Left ventricle myocardium inferior (tissue), 1 donor: ENCODE measurements around the gene FNDC4. TPM values are rescaled to one million over a fixed set of nuclear protein-coding genes. Genes with fewer than 3 reads are reported as not detected.

Source experiments
- DNase-seq: peaks from one replicate; pipeline ENCODE4 v3.0.0-alpha.2; 2020
- H3K27ac ChIP-seq: fragments of 200-600 bp; replicated peaks from 2 replicates; pipeline ENCODE4 v1.8.0; 2021
- H3K27me3 ChIP-seq: fragments of 200-600 bp; 2 replicates; pipeline ENCODE4 v1.8.0; 2021; ENCODE audit warnings: low read depth
- H3K36me3 ChIP-seq: fragments of 200-600 bp; 2 replicates; pipeline ENCODE4 v1.8.0; 2021
- H3K4me1 ChIP-seq: fragments of 200-600 bp; 2 replicates; pipeline ENCODE4 v1.8.0; 2021
- H3K4me3 ChIP-seq: fragments of 200-600 bp; 2 replicates; pipeline ENCODE4 v1.8.0; 2021; ENCODE audit warnings: mild to moderate bottlenecking, moderate library complexity
- H3K9me3 ChIP-seq: fragments of 200-600 bp; replicated peaks from 2 replicates; pipeline ENCODE4 v1.8.0; 2021
- intact Hi-C: fragments of 100-400 bp; cut with micrococcal nuclease; formaldehyde crosslinking; loops from one replicate; pipeline ENCODE4 v1.11.0; 2022
- total RNA-seq: library from RNA; stranded (reverse); fragmentation: NEBNext Ultra II Directional; extraction: Animal tissue kit (Norgen Biotek cat#: 25700); gene quantifications from one replicate; pipeline ENCODE4 v1.2.1, GENCODE V29; 2021
- TF ChIP-seq, protein P1 (sequence below): fragments of 200-600 bp; IDR thresholded peaks from 2 replicates; pipeline ENCODE4 v1.8.0; 2021; ENCODE audit warnings: antibody characterized with exemption, mild to moderate bottlenecking, borderline replicate concordance
- donor health status: DM: no; HTN: yes; CAD: no; lungs with severe emphysema.

Gene FNDC4
- total RNA-seq, 1 donor from 2014 or later, result 1.7 TPM

DNA sequence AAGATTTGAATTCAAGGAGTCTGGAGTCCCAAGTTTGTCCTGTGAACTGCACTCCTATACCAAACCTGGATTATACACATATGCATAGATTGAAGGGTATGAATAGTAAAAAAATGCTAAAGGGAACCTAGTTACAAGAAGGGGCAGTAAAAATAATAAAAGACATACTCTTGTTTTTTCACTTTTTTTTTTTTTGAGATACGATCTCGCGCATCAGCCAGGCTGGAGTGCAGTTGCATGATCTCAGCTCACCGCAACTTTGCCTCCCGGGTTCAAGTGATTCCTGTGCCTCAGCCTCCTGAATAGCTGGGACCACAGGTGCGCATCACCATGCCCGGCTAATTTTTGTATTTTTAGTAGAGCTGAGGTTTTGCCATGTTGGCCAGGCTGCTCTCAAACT is 30.6 kb downstream of the FNDC4 start:
- intact Hi-C loops, result no loop called here
- Histone ChIP-seq H3K4me1 (no peaks in the 10 kb centered on the region), H3K36me3 (peaks cover 42% of the 10 kb centered on the region), H3K9me3 (no peaks in the 10 kb centered on the region), H3K27ac (no peak overlapping the region), H3K4me3 (no peak overlapping the region), H3K27me3 (no peaks in the 10 kb centered on the region)
- TF ChIP-seq, protein P1, sequence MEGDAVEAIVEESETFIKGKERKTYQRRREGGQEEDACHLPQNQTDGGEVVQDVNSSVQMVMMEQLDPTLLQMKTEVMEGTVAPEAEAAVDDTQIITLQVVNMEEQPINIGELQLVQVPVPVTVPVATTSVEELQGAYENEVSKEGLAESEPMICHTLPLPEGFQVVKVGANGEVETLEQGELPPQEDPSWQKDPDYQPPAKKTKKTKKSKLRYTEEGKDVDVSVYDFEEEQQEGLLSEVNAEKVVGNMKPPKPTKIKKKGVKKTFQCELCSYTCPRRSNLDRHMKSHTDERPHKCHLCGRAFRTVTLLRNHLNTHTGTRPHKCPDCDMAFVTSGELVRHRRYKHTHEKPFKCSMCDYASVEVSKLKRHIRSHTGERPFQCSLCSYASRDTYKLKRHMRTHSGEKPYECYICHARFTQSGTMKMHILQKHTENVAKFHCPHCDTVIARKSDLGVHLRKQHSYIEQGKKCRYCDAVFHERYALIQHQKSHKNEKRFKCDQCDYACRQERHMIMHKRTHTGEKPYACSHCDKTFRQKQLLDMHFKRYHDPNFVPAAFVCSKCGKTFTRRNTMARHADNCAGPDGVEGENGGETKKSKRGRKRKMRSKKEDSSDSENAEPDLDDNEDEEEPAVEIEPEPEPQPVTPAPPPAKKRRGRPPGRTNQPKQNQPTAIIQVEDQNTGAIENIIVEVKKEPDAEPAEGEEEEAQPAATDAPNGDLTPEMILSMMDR, result no peak
- no peak for DNase-seq

DNA sequence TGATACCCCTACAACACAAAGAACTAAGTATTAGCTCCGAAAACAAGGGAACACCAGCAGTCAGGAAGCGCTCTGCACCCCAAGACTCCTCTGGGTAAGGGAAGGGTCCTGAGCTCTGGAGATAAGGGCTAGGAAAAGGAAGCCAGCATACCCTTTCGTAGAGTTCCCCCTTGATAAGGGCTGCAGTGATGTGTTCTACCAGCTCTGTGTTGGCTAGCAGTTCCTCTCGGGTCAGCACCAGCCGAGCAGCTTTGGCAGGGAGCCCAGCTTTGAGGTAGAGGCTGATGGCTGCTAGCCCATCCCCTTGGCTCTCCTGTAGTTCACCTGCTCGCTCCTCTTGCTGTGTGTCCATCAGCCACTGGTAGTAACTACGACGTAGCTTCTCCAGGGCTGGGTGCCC is 33.9 kb downstream of the FNDC4 start:
- no peaks in the 10 kb centered on the region for H3K27me3 ChIP-seq
- H3K4me3 ChIP-seq, result no peak overlapping the region
- TF ChIP-seq, protein P1, result no peak
- no peaks in the 10 kb centered on the region for H3K9me3 ChIP-seq
- H3K36me3 ChIP-seq, result peaks cover 75% of the 10 kb centered on the region
- no peaks in the 10 kb centered on the region for H3K4me1 ChIP-seq
- intact Hi-C loops, result no loop called here
- DNase-seq, result peak; percentile 29
- no peak overlapping the region for H3K27ac ChIP-seq

GRCh38 chr2:27453968-27454367 is 41.0 kb downstream of the FNDC4 start:
- TF ChIP-seq, protein P1, result no peak
- no peaks in the 10 kb centered on the region for H3K27me3 ChIP-seq
- H3K4me1 ChIP-seq, result no peaks in the 10 kb centered on the region
- peaks cover 97% of the 10 kb centered on the region for H3K36me3 ChIP-seq
- H3K27ac ChIP-seq, result no peak overlapping the region
- intact Hi-C loops, result no loop called here
- H3K4me3 ChIP-seq, result no peak overlapping the region
- DNase-seq, result no peak
- no peaks in the 10 kb centered on the region for H3K9me3 ChIP-seq

DNA sequence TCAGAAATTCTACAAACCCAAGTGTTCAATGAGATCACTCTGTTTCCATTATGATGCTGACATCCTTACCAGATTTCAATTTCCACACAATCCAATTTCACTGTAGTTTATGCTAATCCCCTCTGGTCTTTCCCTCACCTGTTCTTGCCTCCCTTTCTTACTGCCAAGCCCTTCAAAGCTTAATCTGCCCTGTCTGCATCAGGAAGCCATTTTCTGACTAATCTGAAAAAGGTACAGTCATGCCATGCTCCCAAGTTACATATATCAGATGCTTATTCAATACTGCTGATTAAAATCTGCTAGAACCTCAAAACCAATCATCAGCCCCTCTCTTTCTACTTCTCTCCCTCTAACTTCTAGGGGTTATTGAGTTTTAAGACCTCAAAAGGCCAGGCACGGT is 43.9 kb downstream of the FNDC4 start:
- Histone ChIP-seq H3K27ac (no peak overlapping the region), H3K4me1 (no peaks in the 10 kb centered on the region), H3K27me3 (no peaks in the 10 kb centered on the region), H3K4me3 (no peak overlapping the region), H3K9me3 (no peaks in the 10 kb centered on the region), H3K36me3 (peaks cover 92% of the 10 kb centered on the region)
- no peak for DNase-seq
- TF ChIP-seq, protein P1, result no peak
- intact Hi-C loops, result no loop called here

DNA sequence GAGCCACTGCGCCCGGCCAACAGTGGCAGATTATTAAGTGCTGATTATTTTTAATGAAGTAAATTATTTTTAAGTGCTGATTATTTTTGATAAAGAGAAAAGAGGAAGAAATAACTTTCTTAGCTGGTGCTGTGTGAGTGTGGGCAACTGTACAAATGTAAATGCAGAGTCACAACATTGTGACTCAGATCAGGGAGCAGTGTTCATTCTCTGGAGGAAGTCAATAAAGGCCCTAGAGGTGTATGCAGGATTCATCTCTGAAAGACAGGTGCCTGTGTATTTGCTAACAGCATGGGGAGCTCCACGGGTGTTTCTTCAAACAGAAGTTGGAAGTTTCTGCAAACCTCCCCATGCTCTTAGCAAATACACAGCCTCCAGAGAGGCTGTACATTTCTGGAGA is 46.6 kb downstream of the FNDC4 start:
- intact Hi-C loops, result no loop called here
- TF ChIP-seq, protein P1, result no peak

DNA sequence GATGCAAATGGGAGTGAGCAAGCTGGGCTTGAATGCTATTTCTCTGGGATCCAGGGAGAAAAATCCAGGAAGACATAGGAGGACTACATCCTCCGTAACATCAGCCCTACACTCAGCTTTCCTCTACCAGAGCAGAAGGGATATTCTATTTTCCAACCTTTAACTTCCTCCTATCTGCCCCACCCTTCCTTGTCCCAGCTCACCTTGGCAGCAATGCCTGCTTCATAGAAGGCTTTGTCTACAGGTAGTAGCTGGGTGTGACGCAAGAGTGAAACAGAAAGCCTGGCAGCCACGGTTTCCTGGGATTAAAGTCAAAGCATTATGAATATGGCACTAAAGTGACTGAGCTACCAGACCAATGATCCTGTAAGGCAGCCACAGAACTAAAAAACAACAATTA is 48.9 kb downstream of the FNDC4 start:
- intact Hi-C loops, result no loop called here
- DNase-seq, result no peak
- TF ChIP-seq, protein P1, result no peak
- Histone ChIP-seq H3K27me3 (no peaks in the 10 kb centered on the region), H3K27ac (no peak overlapping the region), H3K4me3 (no peak overlapping the region), H3K36me3 (peaks cover 68% of the 10 kb centered on the region), H3K9me3 (no peaks in the 10 kb centered on the region), H3K4me1 (peaks cover 7% of the 10 kb centered on the region)

More for the DNA sequence above, 46.6 kb downstream of the FNDC4 start:
- Histone ChIP-seq H3K4me3 (no peak overlapping the region), H3K4me1 (no peaks in the 10 kb centered on the region), H3K27ac (no peak overlapping the region), H3K36me3 (peaks cover 78% of the 10 kb centered on the region), H3K9me3 (no peaks in the 10 kb centered on the region), H3K27me3 (no peaks in the 10 kb centered on the region)
- DNase-seq, result no peak
